Epithelial cell of esophagus (primary cell): ENCODE measurements around the gene NCOR2.
"Not testable (repeated sequence)": the region's sequence is repeated elsewhere in the genome, so short reads cannot be mapped to it uniquely, and the experiment has no call there.

ENCODE experiments used
- DNase-seq: peaks from one replicate; pipeline ENCODE4 v3.0.0; 2010; ENCODE audit warnings: low read depth
- H3K4me3 ChIP-seq: 2 replicates; pipeline ENCODE4 v1.5.1; 2011; ENCODE audit warnings: mild to moderate bottlenecking, low read length, control low read depth
- CTCF ChIP-seq: IDR thresholded peaks from 2 replicates; pipeline ENCODE4 v1.5.1; 2011; ENCODE audit warnings: low read depth, mild to moderate bottlenecking, low read length, control low read depth, inconsistent platforms; ENCODE audit not compliant: insufficient read depth; ENCODE audit errors: missing control alignments

The NCOR2 gene

GRCh38 chr12:124590447-124590846, 23.0 kb upstream of the NCOR2 start:
- no peak for TF ChIP-seq CTCF
- no peak for DNase-seq
- no peak overlapping the region for H3K4me3 ChIP-seq

GRCh38 chr12:124588751-124589267, 21.4 kb upstream of the NCOR2 start:
- no peak for TF ChIP-seq CTCF
- DNase-seq, result peak; percentile 83
- H3K4me3 ChIP-seq, result no peak overlapping the region

GRCh38 chr12:124588018-124588634, 20.7 kb upstream of the NCOR2 start:
- no peak for TF ChIP-seq CTCF
- no peak overlapping the region for H3K4me3 ChIP-seq
- DNase-seq, result no peak

- DNase-seq, result no peak
- H3K4me3 ChIP-seq, result no peak overlapping the region
- no peak for TF ChIP-seq CTCF
Observed at GRCh38 chr12:124586756-124587155, 19.3 kb upstream of the NCOR2 start.

- not testable (repeated sequence) for H3K4me3 ChIP-seq, DNase-seq
Observed at GRCh38 chr12:124584494-124584893, 17.1 kb upstream of the NCOR2 start.

GRCh38 chr12:124583854-124584253, 16.4 kb upstream of the NCOR2 start:
- no peak overlapping the region for H3K4me3 ChIP-seq
- DNase-seq, result no peak
- no peak for TF ChIP-seq CTCF

DNA sequence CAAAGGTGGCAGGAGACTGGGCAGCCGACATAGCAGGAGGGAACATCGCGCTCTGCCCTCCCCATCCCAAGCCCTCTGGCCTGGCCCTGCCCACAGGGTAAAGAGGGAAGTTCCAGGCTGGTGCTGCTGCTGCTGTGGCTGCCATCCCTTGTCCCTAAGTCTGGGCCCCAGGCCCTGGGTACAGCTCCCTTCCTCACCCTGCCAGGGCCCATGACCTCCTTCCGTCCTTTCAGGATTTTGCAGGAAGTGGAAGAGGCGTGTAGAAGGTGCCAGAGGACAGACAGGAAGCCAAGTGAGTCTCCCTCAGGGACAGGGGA, 14.7 kb upstream of the NCOR2 start:
- no peak for DNase-seq
- no peak for TF ChIP-seq CTCF
- H3K4me3 ChIP-seq, result no peak overlapping the region
